MM.1S (cell line): ENCODE measurements around the gene NLK.

Experiments
- DNase-seq: peaks from one replicate; pipeline ENCODE4 v3.0.0-alpha.2; 2015
- H2AFZ ChIP-seq: fragments of 300-600 bp; sonication (generic); 2 replicates; pipeline ENCODE4 v1.6.0; 2016; ENCODE audit warnings: antibody characterized with exemption, low read length
- H3F3A ChIP-seq: fragments of 300-600 bp; sonication (generic); 2 replicates; pipeline ENCODE4 v1.6.1; 2016; ENCODE audit warnings: mild to moderate bottlenecking, antibody characterized with exemption, low read length, moderate library complexity, mixed read lengths; ENCODE audit not compliant: insufficient read depth
- H3K27ac ChIP-seq: fragments of 300-600 bp; sonication (generic); 2 replicates; pipeline ENCODE4 v1.5.1; 2016; ENCODE audit warnings: mild to moderate bottlenecking, low read length
- H3K27me3 ChIP-seq: fragments of 300-600 bp; sonication (generic); replicated peaks from 2 replicates; pipeline ENCODE4 v1.6.0; 2016; ENCODE audit warnings: low read length; ENCODE audit not compliant: insufficient read depth
- H3K36me3 ChIP-seq: fragments of 300-600 bp; sonication (generic); replicated peaks from 2 replicates; pipeline ENCODE4 v1.6.1; 2016; ENCODE audit warnings: mild to moderate bottlenecking, low read length, mixed read lengths; ENCODE audit not compliant: insufficient read depth
- H3K4me1 ChIP-seq: fragments of 300-600 bp; sonication (generic); 2 replicates; pipeline ENCODE4 v1.6.1; 2016; ENCODE audit warnings: low read length, mixed read lengths
- H3K4me2 ChIP-seq: fragments of 300-600 bp; sonication (generic); 2 replicates; pipeline ENCODE4 v1.6.0; 2016; ENCODE audit warnings: low read depth, low read length
- H3K4me3 ChIP-seq: fragments of 300-600 bp; sonication (generic); 2 replicates; pipeline ENCODE4 v1.5.1; 2016; ENCODE audit warnings: low read length, mixed read lengths
- H3K79me2 ChIP-seq: fragments of 300-600 bp; sonication (generic); 2 replicates; pipeline ENCODE4 v1.6.1; 2016; ENCODE audit warnings: mixed run types, low read length, mixed read lengths
- H3K9ac ChIP-seq: fragments of 300-600 bp; sonication (generic); 2 replicates; pipeline ENCODE4 v1.6.1; 2016; ENCODE audit warnings: low read length, mixed read lengths
- H3K9me2 ChIP-seq: fragments of 300-600 bp; sonication (generic); replicated peaks from 2 replicates; pipeline ENCODE4 v1.6.1; 2016; ENCODE audit warnings: mild to moderate bottlenecking, low read length, mixed read lengths; ENCODE audit not compliant: insufficient read depth
- H3K9me3 ChIP-seq: fragments of 300-600 bp; sonication (generic); replicated peaks from 2 replicates; pipeline ENCODE4 v1.6.1; 2016; ENCODE audit warnings: mild to moderate bottlenecking, low read length, mixed read lengths; ENCODE audit not compliant: insufficient read depth
- H4K20me1 ChIP-seq: fragments of 300-600 bp; sonication (generic); 2 replicates; pipeline ENCODE4 v1.6.1; 2016; ENCODE audit warnings: mild to moderate bottlenecking, low read length, moderate library complexity, mixed read lengths; ENCODE audit not compliant: insufficient read depth
- EZH2 ChIP-seq: fragments of 300-600 bp; sonication (generic); optimal IDR thresholded peaks from 2 replicates; pipeline ENCODE3; 2017; ENCODE audit warnings: low read depth, mild to moderate bottlenecking, antibody characterized with exemption, low read length, mixed read lengths
- EZH2phosphoT487 ChIP-seq: fragments of 300-600 bp; sonication (generic); IDR thresholded peaks from 2 replicates; pipeline ENCODE4 v1.6.1; 2018; ENCODE audit warnings: antibody characterized with exemption, low read length
- TF ChIP-seq, protein P1 (sequence below): fragments of 300-600 bp; sonication (generic); IDR thresholded peaks from 2 replicates; pipeline ENCODE4 v1.5.1; 2016; ENCODE audit warnings: antibody characterized with exemption, low read length, mixed read lengths

Gene NLK

DNA sequence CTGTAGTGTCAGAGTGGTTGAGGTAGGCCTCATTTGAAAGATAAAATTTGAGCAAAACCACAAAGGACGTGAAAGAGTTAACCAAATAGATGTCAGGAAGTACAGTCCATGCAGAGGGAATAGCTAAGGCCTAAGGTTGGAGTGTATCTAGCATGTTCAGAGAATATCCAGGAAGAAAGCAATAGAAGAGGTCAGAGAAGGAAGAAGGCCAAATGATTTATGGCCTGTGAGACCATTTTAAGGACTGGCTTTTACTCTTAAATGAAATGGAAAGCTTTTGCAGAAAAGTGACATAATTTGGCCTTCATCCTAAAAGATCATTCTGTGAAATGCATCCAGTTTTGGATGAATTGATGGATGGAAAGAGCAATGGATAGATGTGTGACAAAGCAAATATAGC lies 116.5 kb downstream of the NLK start:
- H3K36me3 ChIP-seq, result no peaks in the 10 kb centered on the region
- H3K27me3 ChIP-seq, result no peaks in the 10 kb centered on the region
- no peak for DNase-seq
- no peaks in the 10 kb centered on the region for H3K4me1 ChIP-seq
- H3K4me2 ChIP-seq, result no peak overlapping the region
- no peak overlapping the region for H2AFZ ChIP-seq
- H3K9me2 ChIP-seq, result no peaks in the 10 kb centered on the region
- H3K9me3 ChIP-seq, result no peaks in the 10 kb centered on the region
- no peak overlapping the region for H3K27ac ChIP-seq
- no peak overlapping the region for H3K9ac ChIP-seq
- no peaks in the 10 kb centered on the region for H4K20me1 ChIP-seq
- no peak for TF ChIP-seq EZH2
- TF ChIP-seq, protein P1, sequence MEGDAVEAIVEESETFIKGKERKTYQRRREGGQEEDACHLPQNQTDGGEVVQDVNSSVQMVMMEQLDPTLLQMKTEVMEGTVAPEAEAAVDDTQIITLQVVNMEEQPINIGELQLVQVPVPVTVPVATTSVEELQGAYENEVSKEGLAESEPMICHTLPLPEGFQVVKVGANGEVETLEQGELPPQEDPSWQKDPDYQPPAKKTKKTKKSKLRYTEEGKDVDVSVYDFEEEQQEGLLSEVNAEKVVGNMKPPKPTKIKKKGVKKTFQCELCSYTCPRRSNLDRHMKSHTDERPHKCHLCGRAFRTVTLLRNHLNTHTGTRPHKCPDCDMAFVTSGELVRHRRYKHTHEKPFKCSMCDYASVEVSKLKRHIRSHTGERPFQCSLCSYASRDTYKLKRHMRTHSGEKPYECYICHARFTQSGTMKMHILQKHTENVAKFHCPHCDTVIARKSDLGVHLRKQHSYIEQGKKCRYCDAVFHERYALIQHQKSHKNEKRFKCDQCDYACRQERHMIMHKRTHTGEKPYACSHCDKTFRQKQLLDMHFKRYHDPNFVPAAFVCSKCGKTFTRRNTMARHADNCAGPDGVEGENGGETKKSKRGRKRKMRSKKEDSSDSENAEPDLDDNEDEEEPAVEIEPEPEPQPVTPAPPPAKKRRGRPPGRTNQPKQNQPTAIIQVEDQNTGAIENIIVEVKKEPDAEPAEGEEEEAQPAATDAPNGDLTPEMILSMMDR, result no peak
- TF ChIP-seq EZH2phosphoT487, result no peak
- no peaks in the 10 kb centered on the region for H3K79me2 ChIP-seq
- no peak overlapping the region for H3K4me3 ChIP-seq
- no peaks in the 10 kb centered on the region for H3F3A ChIP-seq

DNA sequence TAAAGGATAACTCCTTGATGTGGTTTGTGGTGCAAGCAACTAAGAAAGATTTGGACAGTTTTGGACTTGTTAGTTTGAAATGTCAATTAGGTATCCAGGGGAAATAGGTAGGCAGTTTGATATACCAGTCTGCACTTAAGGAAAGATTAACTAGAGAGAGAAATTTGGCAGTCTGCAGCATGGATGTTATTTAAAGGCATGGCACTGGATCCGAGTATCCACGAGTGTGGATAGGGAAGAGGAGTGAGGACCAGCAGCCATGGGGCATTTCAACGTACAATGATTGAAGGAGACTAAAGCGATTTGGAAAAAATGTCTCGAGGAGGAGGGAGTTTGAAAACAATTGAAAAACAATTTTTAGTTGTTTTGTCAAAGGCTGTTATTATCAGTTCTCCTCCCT lies 117.4 kb downstream of the NLK start:
- no peaks in the 10 kb centered on the region for H3K9me3 ChIP-seq
- DNase-seq, result no peak
- no peak overlapping the region for H3K9ac ChIP-seq
- H3K36me3 ChIP-seq, result no peaks in the 10 kb centered on the region
- H2AFZ ChIP-seq, result no peak overlapping the region
- TF ChIP-seq, protein P1, result no peak
- TF ChIP-seq EZH2 (no peak), EZH2phosphoT487 (no peak)
- no peaks in the 10 kb centered on the region for H3K27me3 ChIP-seq
- H3K79me2 ChIP-seq, result no peaks in the 10 kb centered on the region
- no peaks in the 10 kb centered on the region for H3K9me2 ChIP-seq
- H4K20me1 ChIP-seq, result no peaks in the 10 kb centered on the region
- no peak overlapping the region for H3K4me3 ChIP-seq
- no peaks in the 10 kb centered on the region for H3K4me1 ChIP-seq
- no peak overlapping the region for H3K27ac ChIP-seq
- no peak overlapping the region for H3K4me2 ChIP-seq
- no peaks in the 10 kb centered on the region for H3F3A ChIP-seq

DNA sequence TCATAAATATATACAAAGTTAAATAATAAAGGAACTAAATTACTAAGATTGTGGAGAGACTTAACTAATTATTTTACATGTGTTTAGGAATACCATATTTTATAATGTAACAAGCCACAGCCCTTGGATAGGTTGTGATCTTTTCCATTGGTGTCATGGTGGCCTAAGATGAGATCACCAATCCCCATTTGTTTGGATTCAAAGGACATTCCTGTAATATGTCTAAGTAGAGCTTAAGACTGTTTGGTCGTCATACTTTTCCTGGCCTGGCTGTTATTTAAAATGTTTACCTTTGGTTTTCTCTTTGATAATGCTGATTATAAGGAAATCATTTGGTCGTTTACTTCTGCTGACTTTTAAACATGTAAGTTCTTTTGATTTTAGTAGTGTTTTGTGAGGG lies 118.1 kb downstream of the NLK start:
- no peak overlapping the region for H3K4me2 ChIP-seq
- no peaks in the 10 kb centered on the region for H3K36me3 ChIP-seq
- no peaks in the 10 kb centered on the region for H3K9me3 ChIP-seq
- no peak overlapping the region for H3K4me3 ChIP-seq
- no peak for DNase-seq
- no peak overlapping the region for H3K9ac ChIP-seq
- H2AFZ ChIP-seq, result no peak overlapping the region
- H3K4me1 ChIP-seq, result no peaks in the 10 kb centered on the region
- no peaks in the 10 kb centered on the region for H3F3A ChIP-seq
- H3K9me2 ChIP-seq, result no peaks in the 10 kb centered on the region
- TF ChIP-seq, protein P1, result no peak
- no peak for TF ChIP-seq EZH2
- TF ChIP-seq EZH2phosphoT487, result no peak
- no peaks in the 10 kb centered on the region for H3K27me3 ChIP-seq
- no peak overlapping the region for H3K27ac ChIP-seq
- H4K20me1 ChIP-seq, result no peaks in the 10 kb centered on the region
- no peaks in the 10 kb centered on the region for H3K79me2 ChIP-seq
